HG03378 (cell line): ENCODE measurements around the gene TUBGCP3.

Source experiments
- ATAC-seq: cut with Tn5 transposase; IDR thresholded peaks from one replicate; pipeline ENCODE4 v1.9.1; 2021; ENCODE audit warnings: mild to moderate bottlenecking, moderate library complexity; ENCODE audit not compliant: unreplicated experiment

TUBGCP3 gene

GRCh38 chr13:112445411-112446271, 142.3 kb downstream of the TUBGCP3 start:
- ATAC-seq = no peak

- ATAC-seq = no peak
Measured at GRCh38 chr13:112444416-112445399, 143.2 kb downstream of the TUBGCP3 start.

DNA sequence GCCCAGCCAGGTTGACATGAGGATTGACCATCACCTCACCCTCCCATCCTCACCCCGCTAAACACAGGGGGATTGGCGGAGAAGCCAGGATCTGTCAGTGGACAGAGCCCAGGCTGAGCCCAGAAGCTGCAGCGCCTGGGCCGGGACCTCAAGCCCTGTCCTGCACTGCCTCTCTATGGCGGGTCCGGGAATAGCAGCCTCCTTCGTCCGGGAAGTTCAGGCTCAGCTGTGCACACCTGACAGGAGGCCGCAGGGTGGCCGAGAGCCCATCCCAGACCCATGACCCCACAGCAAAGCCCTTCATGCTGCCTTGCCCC, 144.0 kb downstream of the TUBGCP3 start:
- ATAC-seq = peak; percentile 55

- ATAC-seq = no peak
Measured at GRCh38 chr13:112443191-112443994, 144.6 kb downstream of the TUBGCP3 start.

DNA sequence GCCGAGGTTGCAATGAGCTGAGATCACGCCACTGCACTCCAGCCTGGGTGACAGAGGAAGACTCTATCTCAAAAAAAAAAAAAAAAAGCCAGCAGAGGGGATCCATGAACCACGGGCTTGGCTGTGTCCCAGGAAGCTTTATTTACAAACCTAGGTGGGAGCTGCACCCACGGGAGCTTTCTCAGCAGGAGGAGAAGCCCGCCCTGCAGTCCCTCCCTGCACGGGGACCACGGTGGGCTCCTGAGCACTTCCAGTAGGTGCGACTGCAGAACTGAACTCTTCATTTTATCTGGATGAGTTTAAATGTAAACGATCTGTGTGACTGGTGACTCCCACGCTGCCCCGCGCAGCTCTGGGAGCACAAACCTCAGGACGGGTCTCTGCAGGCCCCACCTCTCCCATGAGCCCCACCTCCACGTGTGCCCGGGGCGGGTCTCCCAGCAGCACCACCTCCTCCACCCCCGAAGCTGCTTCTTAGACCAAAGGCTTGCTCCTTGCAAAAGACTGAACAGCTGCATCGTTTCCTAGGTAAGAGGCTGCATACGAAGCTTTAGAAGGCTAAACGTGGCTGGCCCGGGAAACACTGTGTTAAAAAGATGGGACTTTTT, 145.4 kb downstream of the TUBGCP3 start:
- ATAC-seq = no peak

- ATAC-seq = no peak
Measured at GRCh38 chr13:112441779-112442310, 146.1 kb downstream of the TUBGCP3 start.

DNA sequence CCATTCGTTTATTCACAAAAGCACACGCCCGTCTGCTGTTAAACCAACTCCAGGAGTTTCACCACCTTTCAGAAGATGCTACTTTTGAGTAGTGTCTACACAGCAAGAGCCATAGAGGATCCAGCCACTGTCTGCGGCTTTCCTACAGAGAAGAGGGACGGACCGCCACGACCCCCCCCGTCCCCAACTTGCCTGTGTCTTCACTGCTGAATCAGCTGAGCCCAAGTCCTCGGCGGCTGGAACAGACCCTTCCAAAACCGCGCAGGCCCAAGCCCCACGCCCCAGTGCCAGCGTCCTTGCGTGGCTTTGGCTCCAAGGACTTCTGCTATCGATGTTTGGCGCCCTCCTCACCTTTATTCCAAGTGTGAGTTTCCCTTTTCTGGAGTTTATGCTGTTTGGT, 146.7 kb downstream of the TUBGCP3 start:
- ATAC-seq = no peak

DNA sequence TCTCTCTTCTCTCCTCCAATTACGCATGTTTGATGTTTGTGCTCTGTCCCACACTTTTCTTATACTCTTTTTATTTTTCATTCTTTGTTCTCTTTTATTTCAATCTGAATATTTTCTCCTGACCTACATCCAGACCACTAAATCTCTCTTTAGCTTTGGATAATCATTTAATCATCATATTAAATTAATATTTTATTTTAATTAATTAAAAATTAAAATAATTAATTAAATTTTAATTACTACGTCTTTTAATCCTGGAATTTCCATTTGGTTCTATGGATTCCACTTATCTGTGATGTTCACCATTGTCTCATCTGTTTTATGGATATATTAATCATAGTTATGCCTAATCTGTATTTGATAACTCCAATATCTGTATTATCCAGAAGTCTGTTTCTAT, 149.4 kb downstream of the TUBGCP3 start:
- ATAC-seq = no peak

GRCh38 chr13:112438094-112438493, 149.9 kb downstream of the TUBGCP3 start:
- no peak for ATAC-seq

- no peak for ATAC-seq
Measured at GRCh38 chr13:112435973-112436372, 152.0 kb downstream of the TUBGCP3 start.
